ENCODE results near the gene OMD. TPM values are rescaled to one million over a fixed set of nuclear protein-coding genes. Genes with fewer than 3 reads are reported as not detected.

Gene OMD
- total RNA-seq (3.2 TPM), polyA plus RNA-seq (ENCODE audit: insufficient read depth, low read depth, low replicate concordance) (0.52 TPM)
- long read RNA-seq, donor 1, result 0 reads
- long read RNA-seq, donor 2, result 0 reads
- long read RNA-seq, donor 3, result 0 reads
- long read RNA-seq, donor 4, result 0 reads
- long read RNA-seq, donor 5, result 0 reads
- long read RNA-seq, donor 6, result 0 reads
- long read RNA-seq, donor 7, partial matches to known transcripts, result 0 of 2 reads
- long read RNA-seq, donor 7, other reads (novel, unspliced or antisense), result 0 of 2 reads
- long read RNA-seq, donor 8, result 0 reads
- long read RNA-seq, donor 9, partial matches to known transcripts, result 0 of 1 reads
- long read RNA-seq, donor 9, other reads (novel, unspliced or antisense), result 0 of 1 reads
- long read RNA-seq, donor 10, result 0 reads

GRCh38 chr9:92424340-92424739, at the start of gene OMD:
OMD (minus strand) TSS chr9:92424471; CDS start chr9:92417558, 6,913 bp downstream.
- Histone ChIP-seq H3K27ac (ENCODE audit: low read depth in 2 of 2, low read length in 2 of 2) (no peak within 1 kb of the TSS), H3K36me3 (ENCODE audit: control insufficient read depth in 2 of 3, insufficient read depth in 3 of 3, low read length in 3 of 3) (no peaks in the 10 kb centered on the region), H3K9ac (ENCODE audit: low read length in 3 of 3) (no peak within 1 kb of the TSS), H3K4me1 (ENCODE audit: control insufficient read depth in 2 of 3, insufficient read depth in 2 of 3, low read depth in 1 of 3, low read length in 3 of 3) (no peaks in the 10 kb centered on the region), H3K27me3 (ENCODE audit: control insufficient read depth, insufficient read depth, low read length) (no peaks in the 10 kb centered on the region), H3K4me3 (ENCODE audit: low read length in 3 of 3) (no peak within 1 kb of the TSS), H3K9me3 (ENCODE audit: control insufficient read depth in 2 of 3, insufficient read depth in 1 of 3, low read length in 3 of 3) (no peaks in the 10 kb centered on the region)
- FAIRE-seq (no peak), DNase-seq (no peak)
- intact Hi-C loops (cut with DNase I), result no loop called here
- TF ChIP-seq CTCF (IDR thresholded peaks at IDR 0.05; ENCODE audit: borderline replicate concordance, extremely low read depth, insufficient read depth), result no peak

GRCh38 chr9:92468206-92468605, 43.9 kb upstream of the OMD start:
- DNase-seq (no peak), FAIRE-seq (no peak)
- intact Hi-C loops (cut with DNase I), result no loop called here
- Histone ChIP-seq H3K9ac (ENCODE audit: low read length in 3 of 3) (no peak overlapping the region), H3K4me3 (ENCODE audit: low read length in 3 of 3) (no peak overlapping the region), H3K36me3 (ENCODE audit: control insufficient read depth in 2 of 3, insufficient read depth in 3 of 3, low read length in 3 of 3) (no peaks in the 10 kb centered on the region), H3K9me3 (ENCODE audit: control insufficient read depth in 2 of 3, insufficient read depth in 1 of 3, low read length in 3 of 3) (no peaks in the 10 kb centered on the region), H3K4me1 (ENCODE audit: control insufficient read depth in 2 of 3, insufficient read depth in 2 of 3, low read depth in 1 of 3, low read length in 3 of 3) (no peaks in the 10 kb centered on the region), H3K27me3 (ENCODE audit: control insufficient read depth, insufficient read depth, low read length) (no peaks in the 10 kb centered on the region), H3K27ac (ENCODE audit: low read depth in 2 of 2, low read length in 2 of 2) (no peak overlapping the region)
- TF ChIP-seq CTCF (IDR thresholded peaks at IDR 0.05; ENCODE audit: borderline replicate concordance, extremely low read depth, insufficient read depth), result no peak

- Histone ChIP-seq H3K9me3 (ENCODE audit: control insufficient read depth in 2 of 3, insufficient read depth in 1 of 3, low read length in 3 of 3) (no peaks in the 10 kb centered on the region), H3K4me1 (ENCODE audit: control insufficient read depth in 2 of 3, insufficient read depth in 2 of 3, low read depth in 1 of 3, low read length in 3 of 3) (no peaks in the 10 kb centered on the region), H3K36me3 (ENCODE audit: control insufficient read depth in 2 of 3, insufficient read depth in 3 of 3, low read length in 3 of 3) (no peaks in the 10 kb centered on the region), H3K9ac (ENCODE audit: low read length in 3 of 3) (no peak overlapping the region), H3K4me3 (ENCODE audit: low read length in 3 of 3) (no peak overlapping the region), H3K27me3 (ENCODE audit: control insufficient read depth, insufficient read depth, low read length) (no peaks in the 10 kb centered on the region), H3K27ac (ENCODE audit: low read depth in 2 of 2, low read length in 2 of 2) (no peak overlapping the region)
- FAIRE-seq (no peak), DNase-seq (no peak)
- intact Hi-C loops (cut with DNase I), result no loop called here
- TF ChIP-seq CTCF (IDR thresholded peaks at IDR 0.05; ENCODE audit: borderline replicate concordance, extremely low read depth, insufficient read depth), result no peak
Measured at GRCh38 chr9:92467511-92467910, 43.2 kb upstream of the OMD start.

Measured in kidney (tissue), 22 donors.